Stimulated activated CD8-positive, alpha-beta memory T cell treated with anti-CD3 and anti-CD28 coated beads, Interleukin-7, amount 100 ng/mL, for 24 hours (primary cell): ENCODE measurements around the gene PADI2.

Experiments
- DNase-seq: peaks from one replicate; pipeline ENCODE4 v3.0.0-alpha.2; 2020; ENCODE audit warnings: low read depth

Gene PADI2

GRCh38 chr1:17139637-17140036, 20.4 kb upstream of the PADI2 start:
- DNase-seq: no peak

- no peak for DNase-seq
Measured at GRCh38 chr1:17137441-17137840, 18.2 kb upstream of the PADI2 start.

GRCh38 chr1:17136936-17137335, 17.7 kb upstream of the PADI2 start:
- no peak for DNase-seq

- DNase-seq: no peak
Measured at GRCh38 chr1:17136145-17136544, 16.9 kb upstream of the PADI2 start.

GRCh38 chr1:17135530-17135929, 16.3 kb upstream of the PADI2 start:
- DNase-seq: no peak

GRCh38 chr1:17134724-17135123, 15.5 kb upstream of the PADI2 start:
- no peak for DNase-seq

GRCh38 chr1:17134034-17134433, 14.8 kb upstream of the PADI2 start:
- no peak for DNase-seq

GRCh38 chr1:17130138-17130635, 10.9 kb upstream of the PADI2 start:
- DNase-seq: no peak

- no peak for DNase-seq
Measured at GRCh38 chr1:17128361-17128760, 9.1 kb upstream of the PADI2 start.

- peak; percentile 78 for DNase-seq
Measured at GRCh38 chr1:17125756-17126237, 6.5 kb upstream of the PADI2 start.

GRCh38 chr1:17123196-17124045, 4.2 kb upstream of the PADI2 start:
- DNase-seq: no peak

GRCh38 chr1:17122521-17123164, 3.4 kb upstream of the PADI2 start:
- no peak for DNase-seq

- no peak for DNase-seq
Measured at GRCh38 chr1:17121881-17122280, 2.6 kb upstream of the PADI2 start.

- no peak for DNase-seq
Measured at GRCh38 chr1:17120962-17121837, 1.9 kb upstream of the PADI2 start.

GRCh38 chr1:17120481-17120877, 1.2 kb upstream of the PADI2 start:
- DNase-seq: no peak

GRCh38 chr1:17119773-17120480, 676 bp upstream of the PADI2 start:
- no peak for DNase-seq

GRCh38 chr1:17118706-17119075, 560 bp downstream of the PADI2 start:
- no peak for DNase-seq

GRCh38 chr1:17118268-17118667, 983 bp downstream of the PADI2 start:
- DNase-seq: no peak

GRCh38 chr1:17117451-17118265, 1.6 kb downstream of the PADI2 start:
- DNase-seq: no peak

GRCh38 chr1:17116643-17117042, 2.6 kb downstream of the PADI2 start:
- no peak for DNase-seq

- no peak for DNase-seq
Measured at GRCh38 chr1:17113963-17114362, 5.3 kb downstream of the PADI2 start.
